A549 (cell line): ENCODE measurements around the gene PLD3. TPM values are rescaled to one million over a fixed set of nuclear protein-coding genes. Genes with fewer than 3 reads are reported as not detected.
A peak's percentile ranks its signal among the peaks of the same experiment; 100 is the strongest.

Experiments
- ATAC-seq, 2 experiments: fragments of 200-7000 bp in 1 of 2; fragments of >200 bp in 1 of 2; cut with Nextera tagmentation in 1 of 2; cut with Tn5 transposase in 1 of 2; 3 replicates each; pipeline versions ENCODE4 v1.8.0 to v1.9.1; 2018 to 2020; ENCODE audit warnings: mild to moderate bottlenecking in 1 of 2, moderate library complexity in 1 of 2
- CTCF ChIA-PET: fragments of 300-600 bp; sonication (Branson Sonifier 250); formaldehyde crosslinking; extraction: SDS; loops from one replicate; lab custom pipeline; 2021; ENCODE audit warnings: antibody characterized with exemption, inconsistent platforms; lab: Yijun Ruan, JAX
- POLR2A ChIA-PET: fragments of 350-600 bp; formaldehyde crosslinking; extraction: SDS; loops from one replicate; lab custom pipeline; 2021; ENCODE audit warnings: antibody characterized with exemption, inconsistent platforms; lab: Yijun Ruan, JAX
- DNase-seq, 2 experiments: peaks; one replicate each; pipeline versions ENCODE4 v3.0.0 to v3.0.0-alpha.2; 2011 to 2016; ENCODE audit warnings: low read depth in 1 of 2, low spot score in 1 of 2
- FAIRE-seq: peaks from 2 replicates; lab custom pipeline; 2011; peaks lifted over from hg19 to GRCh38; lab: Jason Lieb, UNC
- H3K27ac ChIP-seq, 2 experiments: fragments of >200 bp; sonication (Bioruptor Twin); formaldehyde crosslinking; 3 replicates each; pipeline ENCODE4 v1.5.1; 2016 to 2017
- H3K4me1 ChIP-seq: fragments of >200 bp; sonication (Bioruptor Twin); formaldehyde crosslinking; 3 replicates; pipeline ENCODE4 v1.6.1; 2016
- H3K4me2 ChIP-seq: fragments of >200 bp; sonication (Bioruptor Twin); formaldehyde crosslinking; 3 replicates; pipeline ENCODE4 v1.6.1; 2016
- H3K4me3 ChIP-seq: fragments of >200 bp; sonication (Bioruptor Twin); formaldehyde crosslinking; 3 replicates; pipeline ENCODE4 v1.5.1; 2016
- H3K9me3 ChIP-seq: fragments of >200 bp; sonication (Bioruptor Twin); formaldehyde crosslinking; 3 replicates; pipeline ENCODE4 v1.6.1; 2016
- CHD4 ChIP-seq: fragments of 200-600 bp; sonication (generic); IDR thresholded peaks from 2 replicates; pipeline ENCODE4 v1.6.1; 2016; ENCODE audit warnings: antibody characterized with exemption, mild to moderate bottlenecking, borderline replicate concordance
- EHF ChIP-seq: fragments of 250-450 bp; sonication (Bioruptor Pico); IDR thresholded peaks from 2 replicates; pipeline ENCODE4 v1.5.0; 2020; ENCODE audit warnings: mild to moderate bottlenecking
- EP300 ChIP-seq, 2 experiments: fragments of >200 bp; sonication (Bioruptor Twin); formaldehyde crosslinking; IDR thresholded peaks; 2 replicates in 1 of 2; 3 replicates in 1 of 2; pipeline ENCODE4 v1.6.1; 2016 to 2017
- FOSL2 ChIP-seq, 2 experiments: fragments of 450-650 bp in 1 of 2; fragments of >200 bp in 1 of 2; sonication (Bioruptor Twin) in 1 of 2; formaldehyde crosslinking; IDR thresholded peaks; 2 replicates each; pipeline versions ENCODE4 v1.5.0 to v1.6.1; 2016 to 2020; ENCODE audit warnings: mild to moderate bottlenecking in 1 of 2, moderate library complexity in 1 of 2
- HDAC2 ChIP-seq: fragments of 200-600 bp; sonication (generic); IDR thresholded peaks from 2 replicates; pipeline ENCODE4 v1.6.1; 2016
- HEYL ChIP-seq: fragments of 250-450 bp; sonication (Bioruptor Pico); IDR thresholded peaks from 2 replicates; pipeline ENCODE4 v1.8.0; 2021; ENCODE audit warnings: mild to moderate bottlenecking, moderate library complexity
- HOXA7 ChIP-seq: fragments of 250-450 bp; sonication (Bioruptor Pico); IDR thresholded peaks from 2 replicates; pipeline ENCODE4 v1.5.0; 2020; ENCODE audit warnings: mild to moderate bottlenecking, moderate library complexity
- HOXB5 ChIP-seq: fragments of 250-450 bp; sonication (Bioruptor Pico); IDR thresholded peaks from 2 replicates; pipeline ENCODE4 v1.5.0; 2020; ENCODE audit warnings: mild to moderate bottlenecking, moderate library complexity
- JUN ChIP-seq, 2 experiments: fragments of >200 bp; sonication (Bioruptor Twin); formaldehyde crosslinking; IDR thresholded peaks; 2 replicates in 1 of 2; 3 replicates in 1 of 2; pipeline ENCODE4 v1.6.1; 2016 to 2017
- KDM1A ChIP-seq: fragments of 200-600 bp; sonication (generic); IDR thresholded peaks from 2 replicates; pipeline ENCODE4 v1.6.1; 2016; ENCODE audit warnings: low read depth, mild to moderate bottlenecking
- KDM5A ChIP-seq: fragments of 200-600 bp; sonication (generic); IDR thresholded peaks from 2 replicates; pipeline ENCODE4 v1.6.1; 2016; ENCODE audit warnings: antibody characterized with exemption, mild to moderate bottlenecking
- MYC ChIP-seq: IDR thresholded peaks from 2 replicates; pipeline ENCODE4 v1.6.1; 2012; ENCODE audit warnings: mild to moderate bottlenecking, inconsistent platforms, low read length, improper control_type of control experiment, borderline replicate concordance
- NFE2L2 ChIP-seq: fragments of 150-350 bp; conservative IDR thresholded peaks from 2 replicates; pipeline ENCODE4 v1.6.1; 2014; ENCODE audit warnings: low read length
- NR3C1 ChIP-seq: fragments of >200 bp; sonication (Bioruptor Twin); formaldehyde crosslinking; IDR thresholded peaks from 3 replicates; pipeline ENCODE4 v1.6.1; 2017
- RARB ChIP-seq: fragments of 250-450 bp; sonication (Bioruptor Pico); IDR thresholded peaks from 2 replicates; pipeline ENCODE4 v1.8.0; 2021; ENCODE audit warnings: mild to moderate bottlenecking, moderate library complexity
- RCOR1 ChIP-seq: fragments of 150-350 bp; IDR thresholded peaks from 2 replicates; pipeline ENCODE4 v1.6.1; 2014; ENCODE audit warnings: antibody characterized with exemption, low read length, low read depth
- RFX5 ChIP-seq: fragments of 450-650 bp; IDR thresholded peaks from 2 replicates; pipeline ENCODE4 v1.7.1; 2014; ENCODE audit warnings: antibody characterized with exemption, mild to moderate bottlenecking, moderate library complexity
- ZFP36 ChIP-seq: fragments of 450-650 bp; IDR thresholded peaks from 2 replicates; pipeline ENCODE4 v1.6.1; 2014; ENCODE audit warnings: borderline replicate concordance; ENCODE audit not compliant: partially characterized antibody
- ZNF302 ChIP-seq: fragments of 250-450 bp; sonication (Bioruptor Pico); IDR thresholded peaks from 2 replicates; pipeline ENCODE4 v1.9.0; 2021; ENCODE audit warnings: inconsistent platforms, mild to moderate bottlenecking, moderate library complexity
- WGBS: methylation state at CpG from one replicate; pipeline ENCODE4 v1.1.6; 2017; ENCODE audit errors: missing lambda C conversion rate; 5-methylcytosine and 5-hydroxymethylcytosine counted together
- polyA plus RNA-seq, 4 experiments: library from polyadenylated mRNA; depleted of rRNA in 3 of 4; stranded (reverse); fragments of >200 nt; fragmentation: RNase III in 1 of 4; extraction: RNeasy Plus Mini Kit Qiagen cat#74134 plus additional on column Dnase treatment in 1 of 4; gene quantifications; 2 replicates in 3 of 4; 3 replicates in 1 of 4; pipeline ENCODE4 v1.2.3, GENCODE V29; 2011 to 2017
- TF ChIP-seq, protein P1 (sequence below): IDR thresholded peaks from 2 replicates; pipeline ENCODE4 v1.6.1; 2012; ENCODE audit warnings: low read depth, borderline replicate concordance
- TF ChIP-seq, protein P2 (sequence below): fragments of 250-450 bp; sonication (Bioruptor Pico); IDR thresholded peaks from 2 replicates; pipeline ENCODE4 v1.5.0; 2021; ENCODE audit warnings: mild to moderate bottlenecking, moderate library complexity, borderline replicate concordance

Gene PLD3
- polyA plus RNA-seq, 2 of the 4 experiments (the other 2 are of a cell fraction): 265 to 290 TPM

GRCh38 chr19:40335101-40335500, 13.4 kb upstream of the PLD3 start:
- ATAC-seq: 0 out of 6 replicates have a peak, but pooled peaks of 1 of the 2 experiments have one; percentile 24
- no peak overlapping the region for H3K4me2 ChIP-seq
- POLR2A ChIA-PET: interaction anchor here (1.5 kb wide), 1 partner anchor 13 kb away, joined by 5 read pairs; the partner anchor contains the start of genes C19orf47 and PLD3
- TF ChIP-seq NR3C1: no peak
- TF ChIP-seq, protein P1, sequence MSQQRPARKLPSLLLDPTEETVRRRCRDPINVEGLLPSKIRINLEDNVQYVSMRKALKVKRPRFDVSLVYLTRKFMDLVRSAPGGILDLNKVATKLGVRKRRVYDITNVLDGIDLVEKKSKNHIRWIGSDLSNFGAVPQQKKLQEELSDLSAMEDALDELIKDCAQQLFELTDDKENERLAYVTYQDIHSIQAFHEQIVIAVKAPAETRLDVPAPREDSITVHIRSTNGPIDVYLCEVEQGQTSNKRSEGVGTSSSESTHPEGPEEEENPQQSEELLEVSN: no peak
- no peak for TF ChIP-seq ZNF302 (CRISPR knock-in tag)
- TF ChIP-seq RFX5: no peak
- no peak for TF ChIP-seq FOSL2 (IDR thresholded peaks at IDR 0.05)
- no peak for TF ChIP-seq FOSL2 (CRISPR knock-in tag; IDR thresholded peaks at IDR 0.05)
- TF ChIP-seq MYC: no peak
- H3K9me3 ChIP-seq: no peaks in the 10 kb centered on the region
- no peak overlapping the region for H3K4me3 ChIP-seq
- H3K27ac ChIP-seq: no peak overlapping the region
- CTCF ChIA-PET: interaction anchor here (0.9 to 6.9 kb wide), 6 partner anchors 11 to 299 kb away, joined by 3 to 45 read pairs (median 8); partner anchors contain the start of genes C19orf47 and PLD3
- DNase-seq: no peak
- no peaks in the 10 kb centered on the region for H3K4me1 ChIP-seq
- no peak for FAIRE-seq

DNA sequence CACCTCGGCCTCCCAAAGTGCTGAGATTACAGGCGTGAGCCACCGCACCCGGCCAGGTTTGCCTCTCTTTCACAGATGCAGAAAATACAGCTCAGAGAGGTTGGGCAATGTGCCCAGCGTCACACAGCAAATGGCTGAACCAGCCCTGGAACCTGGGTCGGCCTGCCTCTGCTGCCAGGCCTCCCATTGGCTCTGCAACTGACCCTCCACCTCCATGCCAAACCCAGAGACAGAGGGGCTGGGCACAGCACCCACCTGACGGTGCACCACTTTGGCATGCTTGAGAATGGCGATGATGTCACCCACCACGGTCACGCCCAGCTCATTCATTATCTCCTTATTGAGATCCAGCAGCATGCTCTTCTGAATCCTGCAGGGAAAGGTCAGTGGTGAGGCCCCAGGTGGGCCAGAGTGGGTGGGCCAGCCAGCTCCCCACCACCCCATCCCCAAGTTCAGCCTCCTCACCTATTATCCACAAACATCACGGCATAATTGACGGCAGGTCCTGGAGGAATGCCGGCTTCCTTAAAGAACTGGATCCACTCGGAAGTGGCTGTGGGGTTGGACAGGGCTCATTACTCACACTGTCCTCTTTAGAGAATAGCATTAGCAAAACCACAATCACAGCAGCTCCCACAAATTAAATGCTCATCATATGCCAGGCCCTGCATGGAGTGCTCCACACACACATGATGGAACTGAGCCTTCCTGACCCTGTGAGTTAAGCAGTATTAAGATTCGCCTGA, 12.5 kb upstream of the PLD3 start:
- no peak for DNase-seq

DNA sequence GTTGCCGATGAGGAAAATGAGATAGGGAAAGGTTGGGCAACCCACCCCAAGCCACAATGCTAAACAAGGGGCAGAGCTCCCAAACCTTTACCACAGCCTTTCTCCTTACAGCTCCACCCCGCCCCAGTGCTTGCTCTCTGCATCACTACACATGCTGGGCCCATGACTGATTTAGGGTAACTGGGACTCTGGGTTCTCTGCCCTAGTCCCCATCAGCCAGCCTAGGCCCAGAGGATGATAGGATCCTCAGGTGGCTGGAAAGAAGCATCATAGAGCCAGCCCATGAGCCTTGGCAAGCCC, 11.9 kb upstream of the PLD3 start:
- ChIA-PET CTCF (interaction anchor here (0.8 to 6.9 kb wide), 7 partner anchors 10 to 84 kb away, joined by 3 to 45 read pairs (median 8); partner anchors contain the start of genes C19orf47 and PLD3), POLR2A (interaction anchor here (1.0 kb wide), 1 partner anchor 12 kb away, joined by 4 read pairs; the partner anchor contains the start of genes C19orf47 and PLD3)
- DNase-seq: no peak
- FAIRE-seq: no peak
- no peak overlapping the region for H3K4me2 ChIP-seq
- H3K4me3 ChIP-seq: no peak overlapping the region
- no peaks in the 10 kb centered on the region for H3K4me1 ChIP-seq
- 95% methylated on average over 2 of the region's 2 CpGs for WGBS
- no peak overlapping the region for H3K27ac ChIP-seq
- TF ChIP-seq EHF (CRISPR knock-in tag) (no peak), CHD4 (no peak), NFE2L2 (no peak), JUN (IDR thresholded peaks at IDR 0.05) (no peak), KDM1A (no peak), HOXB5 (no peak), MYC (no peak), RFX5 (no peak), HDAC2 (no peak), KDM5A (no peak), RARB (no peak), HEYL (CRISPR knock-in tag) (no peak), EP300 (IDR thresholded peaks at IDR 0.05) (no peak)
- no peaks in the 10 kb centered on the region for H3K9me3 ChIP-seq
- no peak for ATAC-seq

More for the DNA sequence above, 12.5 kb upstream of the PLD3 start:
- H3K4me2 ChIP-seq: no peak overlapping the region
- ATAC-seq (no peak; a peak in 1 of 6 replicates), FAIRE-seq (peak; percentile 23)
- H3K9me3 ChIP-seq: no peaks in the 10 kb centered on the region
- H3K4me1 ChIP-seq: no peaks in the 10 kb centered on the region
- 95% methylated on average over 15 of the region's 15 CpGs for WGBS
- POLR2A ChIA-PET: interaction anchor here (1.0 to 1.5 kb wide), 2 partner anchors 12 kb away, joined by 4 to 5 read pairs; partner anchors contain the start of genes C19orf47 and PLD3
- no peak overlapping the region for H3K27ac ChIP-seq
- TF ChIP-seq, protein P2, sequence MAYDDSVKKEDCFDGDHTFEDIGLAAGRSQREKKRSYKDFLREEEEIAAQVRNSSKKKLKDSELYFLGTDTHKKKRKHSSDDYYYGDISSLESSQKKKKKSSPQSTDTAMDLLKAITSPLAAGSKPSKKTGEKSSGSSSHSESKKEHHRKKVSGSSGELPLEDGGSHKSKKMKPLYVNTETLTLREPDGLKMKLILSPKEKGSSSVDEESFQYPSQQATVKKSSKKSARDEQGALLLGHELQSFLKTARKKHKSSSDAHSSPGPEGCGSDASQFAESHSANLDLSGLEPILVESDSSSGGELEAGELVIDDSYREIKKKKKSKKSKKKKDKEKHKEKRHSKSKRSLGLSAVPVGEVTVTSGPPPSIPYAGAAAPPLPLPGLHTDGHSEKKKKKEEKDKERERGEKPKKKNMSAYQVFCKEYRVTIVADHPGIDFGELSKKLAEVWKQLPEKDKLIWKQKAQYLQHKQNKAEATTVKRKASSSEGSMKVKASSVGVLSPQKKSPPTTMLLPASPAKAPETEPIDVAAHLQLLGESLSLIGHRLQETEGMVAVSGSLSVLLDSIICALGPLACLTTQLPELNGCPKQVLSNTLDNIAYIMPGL (CRISPR knock-in tag): no peak
- no peak for TF ChIP-seq NFE2L2
- no peak for TF ChIP-seq HOXA7 (CRISPR knock-in tag)
- TF ChIP-seq ZFP36: peak; percentile 68
- no peak for TF ChIP-seq KDM5A
- TF ChIP-seq FOSL2 (IDR thresholded peaks at IDR 0.05): no peak
- TF ChIP-seq FOSL2 (CRISPR knock-in tag; IDR thresholded peaks at IDR 0.05): no peak
- no peak for TF ChIP-seq RCOR1
- no peak overlapping the region for H3K4me3 ChIP-seq
- CTCF ChIA-PET: interaction anchor here (0.8 to 6.9 kb wide), 7 partner anchors 11 to 298 kb away, joined by 3 to 45 read pairs (median 8); partner anchors contain the start of genes C19orf47 and PLD3
